ENCODE results near the gene MCOLN1.

MCOLN1 gene

GRCh38 chr19:7578127-7578526, 55.7 kb downstream of the MCOLN1 start:
- no peak for DNase-seq

- DNase-seq, result no peak
These were observed 56.8 kb downstream of the MCOLN1 start for GRCh38 chr19:7579182-7579581.

GRCh38 chr19:7582446-7582845, 60.0 kb downstream of the MCOLN1 start:
- no peak for DNase-seq
